Vagina (tissue), 2 donors: ENCODE data around the gene TIE1.

ENCODE experiments used
- POLR2A ChIP-seq, 2 donors: fragments of 450-650 bp; IDR thresholded peaks; one replicate each; pipeline ENCODE4 v1.6.1; 2017; ENCODE audit warnings: antibody characterized with exemption in 2 of 2, mild to moderate bottlenecking in 2 of 2, moderate library complexity in 2 of 2
- POLR2AphosphoS5 ChIP-seq, 2 donors: sonication (generic); formaldehyde crosslinking; IDR thresholded peaks; one replicate each; pipeline ENCODE4 v1.9.0; 2017; ENCODE audit warnings: antibody characterized with exemption in 2 of 2, mild to moderate bottlenecking in 2 of 2, low read depth in 1 of 2; ENCODE audit not compliant: insufficient read depth in 1 of 2
- TF ChIP-seq, protein P1 (sequence below), 3 experiments: fragments of 450-650 bp in 2 of 3; fragments of 200-600 bp in 1 of 3; sonication (generic) in 1 of 3; IDR thresholded peaks; one replicate each; pipeline ENCODE4 v1.5.1; 2017 to 2019; ENCODE audit warnings: antibody characterized with exemption in 3 of 3, mild to moderate bottlenecking in 2 of 3, moderate library complexity in 2 of 3

DNA sequence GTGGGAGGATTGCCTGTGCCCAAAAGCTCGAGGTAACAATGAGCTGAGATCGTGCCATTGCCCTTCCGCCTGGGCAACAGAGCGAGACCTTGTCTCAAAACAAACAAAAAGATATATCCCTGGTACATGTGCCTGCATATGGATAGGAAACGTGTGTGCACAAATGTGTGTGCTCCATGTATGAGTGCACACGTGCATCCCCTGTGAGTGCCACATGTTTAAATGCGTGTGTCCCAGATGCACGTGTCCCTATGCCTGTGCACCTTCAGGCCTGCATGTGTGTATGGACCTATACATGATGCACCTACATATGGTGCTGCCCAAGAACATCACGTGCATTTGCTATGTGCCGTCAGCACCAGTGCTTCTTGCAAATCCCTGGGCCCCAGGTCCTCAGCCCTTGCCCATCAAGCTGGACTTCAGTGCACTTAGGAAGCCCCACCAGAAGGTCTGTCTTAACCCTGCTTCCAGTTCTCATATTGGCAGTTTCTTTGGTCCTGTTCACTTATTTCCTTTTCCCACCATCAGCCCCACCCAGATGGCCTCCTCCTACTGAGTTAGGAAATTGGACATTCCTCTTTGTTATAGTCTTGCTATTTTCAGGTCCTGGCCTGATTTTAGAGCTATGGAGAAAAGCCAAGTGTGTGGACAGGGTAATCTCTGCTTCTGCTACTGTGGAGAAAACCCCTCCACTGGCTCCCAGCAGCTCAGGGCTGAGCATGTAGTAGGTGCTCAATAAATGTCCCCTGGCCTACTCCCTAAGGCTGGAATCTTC, 15.4 kb downstream of the TIE1 start:
- TF ChIP-seq, protein P1, sequence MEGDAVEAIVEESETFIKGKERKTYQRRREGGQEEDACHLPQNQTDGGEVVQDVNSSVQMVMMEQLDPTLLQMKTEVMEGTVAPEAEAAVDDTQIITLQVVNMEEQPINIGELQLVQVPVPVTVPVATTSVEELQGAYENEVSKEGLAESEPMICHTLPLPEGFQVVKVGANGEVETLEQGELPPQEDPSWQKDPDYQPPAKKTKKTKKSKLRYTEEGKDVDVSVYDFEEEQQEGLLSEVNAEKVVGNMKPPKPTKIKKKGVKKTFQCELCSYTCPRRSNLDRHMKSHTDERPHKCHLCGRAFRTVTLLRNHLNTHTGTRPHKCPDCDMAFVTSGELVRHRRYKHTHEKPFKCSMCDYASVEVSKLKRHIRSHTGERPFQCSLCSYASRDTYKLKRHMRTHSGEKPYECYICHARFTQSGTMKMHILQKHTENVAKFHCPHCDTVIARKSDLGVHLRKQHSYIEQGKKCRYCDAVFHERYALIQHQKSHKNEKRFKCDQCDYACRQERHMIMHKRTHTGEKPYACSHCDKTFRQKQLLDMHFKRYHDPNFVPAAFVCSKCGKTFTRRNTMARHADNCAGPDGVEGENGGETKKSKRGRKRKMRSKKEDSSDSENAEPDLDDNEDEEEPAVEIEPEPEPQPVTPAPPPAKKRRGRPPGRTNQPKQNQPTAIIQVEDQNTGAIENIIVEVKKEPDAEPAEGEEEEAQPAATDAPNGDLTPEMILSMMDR (IDR thresholded peaks at IDR 0.05), result no peak
- TF ChIP-seq POLR2A (IDR thresholded peaks at IDR 0.05), result no peak
- no peak for TF ChIP-seq POLR2AphosphoS5 (IDR thresholded peaks at IDR 0.05; ENCODE audit: insufficient read depth in 1 of 2, low read depth in 1 of 2)
